Tibial nerve (tissue), 3 donors: ENCODE data around the gene KRT73.

Source experiments
- POLR2A ChIP-seq, 2 donors: fragments of 450-650 bp; IDR thresholded peaks; one replicate each; pipeline ENCODE4 v1.6.1; 2017; ENCODE audit warnings: antibody characterized with exemption in 2 of 2, mild to moderate bottlenecking in 2 of 2, moderate library complexity in 2 of 2
- TF ChIP-seq, protein P1 (sequence below), 5 experiments: fragments of 200-600 bp in 3 of 5; fragments of 450-650 bp in 2 of 5; sonication (generic) in 3 of 5; IDR thresholded peaks; one replicate each; pipeline ENCODE4 v1.5.1; 2016 to 2019; ENCODE audit warnings: antibody characterized with exemption in 5 of 5, mild to moderate bottlenecking in 3 of 5, moderate library complexity in 2 of 5

DNA sequence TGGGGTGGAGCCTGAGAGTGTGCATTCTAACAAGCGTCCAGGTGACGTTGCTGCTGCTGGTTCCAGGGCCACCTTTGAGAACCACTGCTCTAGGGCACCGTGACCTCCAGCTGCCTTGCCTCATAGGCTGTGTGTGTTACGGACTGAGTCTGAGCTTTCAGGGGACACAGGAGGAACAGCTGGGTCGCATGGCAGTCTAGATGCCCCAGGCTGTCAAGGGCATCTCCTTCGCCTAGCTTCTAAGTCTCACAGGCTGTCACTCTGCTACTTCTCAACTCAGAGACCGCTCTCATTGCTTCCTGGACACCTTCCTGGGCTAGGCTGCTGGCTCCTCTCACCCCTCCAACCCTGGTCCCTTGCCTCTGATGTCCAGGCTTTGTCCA lies 965 bp downstream of the KRT73 start:
- TF ChIP-seq, protein P1, sequence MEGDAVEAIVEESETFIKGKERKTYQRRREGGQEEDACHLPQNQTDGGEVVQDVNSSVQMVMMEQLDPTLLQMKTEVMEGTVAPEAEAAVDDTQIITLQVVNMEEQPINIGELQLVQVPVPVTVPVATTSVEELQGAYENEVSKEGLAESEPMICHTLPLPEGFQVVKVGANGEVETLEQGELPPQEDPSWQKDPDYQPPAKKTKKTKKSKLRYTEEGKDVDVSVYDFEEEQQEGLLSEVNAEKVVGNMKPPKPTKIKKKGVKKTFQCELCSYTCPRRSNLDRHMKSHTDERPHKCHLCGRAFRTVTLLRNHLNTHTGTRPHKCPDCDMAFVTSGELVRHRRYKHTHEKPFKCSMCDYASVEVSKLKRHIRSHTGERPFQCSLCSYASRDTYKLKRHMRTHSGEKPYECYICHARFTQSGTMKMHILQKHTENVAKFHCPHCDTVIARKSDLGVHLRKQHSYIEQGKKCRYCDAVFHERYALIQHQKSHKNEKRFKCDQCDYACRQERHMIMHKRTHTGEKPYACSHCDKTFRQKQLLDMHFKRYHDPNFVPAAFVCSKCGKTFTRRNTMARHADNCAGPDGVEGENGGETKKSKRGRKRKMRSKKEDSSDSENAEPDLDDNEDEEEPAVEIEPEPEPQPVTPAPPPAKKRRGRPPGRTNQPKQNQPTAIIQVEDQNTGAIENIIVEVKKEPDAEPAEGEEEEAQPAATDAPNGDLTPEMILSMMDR (IDR thresholded peaks at IDR 0.05), result no peak
- no peak for TF ChIP-seq POLR2A (IDR thresholded peaks at IDR 0.05)
